SH-SY5Y (cell line): ENCODE measurements around the gene PRPF40B.

Source experiments
- GATA2 ChIP-seq: IDR thresholded peaks from 2 replicates; pipeline ENCODE4 v1.6.1; 2011; ENCODE audit warnings: mild to moderate bottlenecking, low read depth, low read length
- GATA3 ChIP-seq: IDR thresholded peaks from 2 replicates; pipeline ENCODE4 v1.6.1; 2011; ENCODE audit warnings: low read depth, mild to moderate bottlenecking, low read length, moderate library complexity

DNA sequence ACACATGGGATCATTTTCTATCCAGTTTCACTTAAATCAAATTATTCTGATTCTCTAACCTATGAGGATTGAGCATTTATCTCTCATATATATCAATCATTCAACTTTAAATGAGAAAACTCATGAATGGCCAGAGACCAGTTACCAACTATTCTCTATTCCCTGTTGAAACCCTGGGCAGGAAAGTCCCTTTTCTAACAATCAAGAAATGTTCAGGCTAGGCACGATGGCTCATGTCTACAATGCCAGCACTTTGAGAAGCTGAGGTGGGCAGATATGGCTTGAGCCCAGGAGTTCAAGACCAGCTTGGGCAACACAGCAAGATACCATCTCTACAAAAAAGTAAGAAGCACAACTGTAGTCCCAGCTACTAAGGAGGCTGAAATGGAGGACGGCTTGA lies 65.9 kb downstream of the PRPF40B start:
- TF ChIP-seq GATA3 (no peak), GATA2 (no peak)
